Subcutaneous adipose tissue (tissue), 4 donors: ENCODE measurements around the gene PKHD1. TPM values are rescaled to one million over a fixed set of nuclear protein-coding genes. Genes with fewer than 3 reads are reported as not detected.

Experiments used
- CTCF ChIP-seq: fragments of 450-650 bp; IDR thresholded peaks from one replicate; pipeline ENCODE4 v1.5.1; 2016; ENCODE audit warnings: low read depth, mild to moderate bottlenecking, control low read depth, antibody characterized with exemption, moderate library complexity
- total RNA-seq, 4 donors: library from RNA; depleted of rRNA; stranded (reverse); fragments of >200 nt; gene quantifications; one replicate each; pipeline ENCODE4 v1.1.0, GENCODE V29; 2016

Gene PKHD1
- total RNA-seq, 4 donors from 2014 or later, result under 0.01 to 1.1 (median 0.35) TPM

DNA sequence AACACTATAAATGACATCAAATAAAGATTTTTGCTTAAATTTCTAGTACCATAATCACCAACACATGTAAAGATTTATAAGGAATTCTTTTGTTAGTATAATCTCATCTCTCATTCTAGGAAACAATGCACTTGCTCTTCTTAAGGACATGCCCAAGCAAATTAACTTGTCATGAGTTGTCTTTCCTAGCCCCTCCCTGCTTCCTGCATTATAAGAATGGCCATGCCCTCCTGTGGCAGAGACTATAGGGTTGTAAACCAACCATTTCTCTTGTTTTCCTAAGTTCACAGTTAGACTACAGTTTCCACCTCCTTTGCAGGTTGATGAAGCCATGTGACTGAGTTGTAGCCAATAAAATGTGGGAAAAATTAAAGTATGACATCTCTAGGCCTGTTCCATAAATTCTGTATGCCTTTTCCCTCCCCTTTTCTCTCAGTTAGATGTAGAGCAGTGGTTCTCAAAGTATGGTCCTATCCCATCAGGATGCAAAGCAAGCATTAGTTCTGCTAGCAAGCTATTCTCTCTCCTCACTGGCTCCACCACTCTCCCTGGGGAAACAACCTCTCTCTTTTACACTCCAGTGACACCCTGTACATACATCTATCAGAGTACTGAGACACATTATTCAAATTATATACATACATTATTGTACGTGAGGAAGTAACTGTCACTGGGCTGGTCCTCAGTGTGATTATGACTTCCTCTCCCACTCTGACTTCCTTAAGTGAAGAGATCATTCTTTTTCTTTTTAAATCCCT, 295.0 kb downstream of the PKHD1 start:
- no peak for TF ChIP-seq CTCF

DNA sequence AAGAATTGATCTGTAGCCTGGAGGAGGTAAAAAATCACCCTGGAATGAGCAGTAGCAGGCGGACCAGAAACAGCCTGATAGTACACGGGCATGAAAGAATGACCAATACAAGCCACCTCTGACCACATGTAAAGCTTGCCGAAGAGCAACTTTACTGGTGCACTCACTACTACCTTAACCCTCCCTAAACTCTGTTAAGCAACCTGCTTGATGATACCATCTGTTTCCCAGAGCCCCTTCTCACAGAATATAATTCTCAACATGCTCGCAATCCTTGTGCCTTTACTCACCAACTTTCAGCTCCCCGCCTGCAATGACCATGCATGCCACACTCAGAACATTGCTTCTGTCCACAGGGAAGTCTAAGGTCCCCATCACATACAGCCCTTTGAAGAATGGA, 296.5 kb downstream of the PKHD1 start:
- no peak for TF ChIP-seq CTCF

GRCh38 chr6:51788121-51788520, 299.3 kb downstream of the PKHD1 start:
- no peak for TF ChIP-seq CTCF

DNA sequence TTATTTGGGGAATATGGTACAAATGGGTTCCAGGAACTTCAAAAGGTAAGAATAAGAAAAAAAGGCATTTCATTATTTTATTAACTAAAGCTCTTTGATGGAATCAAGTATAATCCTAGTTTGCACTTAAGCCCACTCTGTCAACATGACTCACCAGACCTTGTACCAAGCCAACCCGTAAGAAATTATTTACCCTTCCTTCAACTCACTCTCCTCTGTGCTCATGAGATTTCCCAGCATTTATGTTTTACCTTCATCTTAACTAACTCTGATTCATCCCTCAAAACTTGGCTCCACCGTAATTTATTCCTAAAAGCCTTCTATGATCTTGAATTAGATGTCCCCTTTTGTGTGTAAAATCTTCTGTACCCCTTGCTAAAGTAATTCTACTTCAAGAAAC, 308.7 kb downstream of the PKHD1 start:
- TF ChIP-seq CTCF, result no peak

DNA sequence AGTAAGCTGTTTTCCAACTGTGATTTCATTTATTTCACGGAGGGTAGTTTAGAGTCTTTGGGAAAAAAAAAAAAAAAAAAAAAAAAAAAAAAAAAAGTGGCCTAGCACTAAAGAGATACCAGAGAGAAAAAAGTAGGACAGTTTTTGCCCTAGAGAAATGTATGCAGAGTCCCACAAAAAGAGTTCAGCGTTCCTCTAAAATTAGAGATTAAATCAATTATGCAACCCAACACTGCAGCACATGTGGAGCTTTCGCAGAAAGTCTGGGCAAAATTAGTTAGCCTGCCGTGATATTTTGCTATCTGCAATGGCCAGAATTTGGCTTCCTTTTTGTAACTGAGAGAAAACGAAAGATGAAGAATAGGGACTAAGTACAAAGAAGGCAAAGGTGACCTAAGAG, 309.8 kb downstream of the PKHD1 start:
- TF ChIP-seq CTCF, result no peak

DNA sequence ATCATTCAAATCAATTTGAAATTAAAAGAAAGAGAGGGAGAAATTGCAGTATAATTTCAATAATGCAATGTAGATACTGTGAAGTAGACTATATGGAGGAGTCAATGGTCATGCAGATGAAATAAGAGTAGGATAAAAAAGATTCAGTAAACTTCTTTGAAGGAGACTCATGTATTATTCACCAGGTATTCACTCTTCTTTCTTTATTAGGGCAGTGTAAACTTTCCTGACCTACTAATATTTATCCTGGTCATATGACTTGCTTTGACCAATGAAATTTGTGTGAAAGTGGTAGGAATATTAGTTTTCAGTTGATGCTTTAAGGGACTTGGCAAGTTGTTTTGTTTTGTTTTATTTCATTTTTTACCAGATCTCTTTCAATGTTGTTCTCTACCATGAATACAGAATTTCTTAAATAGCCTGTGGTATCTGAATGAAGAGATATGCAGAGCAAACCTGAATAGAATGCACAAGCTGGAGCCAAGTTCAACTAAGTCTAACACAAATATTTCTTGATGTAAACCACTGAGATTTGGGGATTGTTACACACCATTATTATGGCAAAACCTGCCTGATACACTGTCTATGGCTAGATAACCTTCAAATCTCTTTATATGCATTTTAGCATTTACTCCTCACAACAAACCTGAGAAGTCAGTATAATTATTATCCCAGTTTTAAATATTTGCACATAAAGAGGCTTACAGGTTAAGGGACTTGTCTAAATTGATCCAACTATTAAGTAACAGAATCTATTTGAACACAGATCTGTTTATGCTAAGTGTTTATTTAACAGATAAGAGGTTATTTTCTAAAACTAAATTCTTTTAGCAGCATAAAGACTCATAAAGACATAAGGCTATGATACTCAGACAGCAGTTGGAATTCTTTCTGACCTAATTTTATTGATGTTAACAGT, 311.2 kb downstream of the PKHD1 start:
- no peak for TF ChIP-seq CTCF

- no peak for TF ChIP-seq CTCF
Measured at GRCh38 chr6:51768087-51768486, 319.3 kb downstream of the PKHD1 start.
